HepG2 (cell line): ENCODE measurements around the gene ST6GALNAC2. TPM values are rescaled to one million over a fixed set of nuclear protein-coding genes. Genes with fewer than 3 reads are reported as not detected.

Experiments used
- ATF7 ChIP-seq, 2 experiments: fragments of 450-650 bp in 1 of 2; sonication (generic) in 1 of 2; formaldehyde crosslinking in 1 of 2; IDR thresholded peaks; 2 replicates each; pipeline versions ENCODE4 v1.4.0 to v1.6.1; 2016 to 2020; ENCODE audit warnings: antibody characterized with exemption in 1 of 2, mild to moderate bottlenecking in 1 of 2, missing genetic modification reagents in 1 of 2
- CEBPG ChIP-seq: IDR thresholded peaks from 2 replicates; pipeline ENCODE4 v1.6.1; 2016
- CREB3 ChIP-seq: sonication (generic); formaldehyde crosslinking; IDR thresholded peaks from 2 replicates; pipeline ENCODE4 v1.5.0; 2020; ENCODE audit warnings: missing genetic modification reagents
- FOXK1 ChIP-seq: sonication (generic); formaldehyde crosslinking; IDR thresholded peaks from 2 replicates; pipeline ENCODE4 v1.4.0; 2020; ENCODE audit warnings: low read depth, missing genetic modification reagents, borderline replicate concordance
- GATA4 ChIP-seq: sonication (generic); IDR thresholded peaks from 2 replicates; pipeline ENCODE4 v1.6.1; 2016; ENCODE audit warnings: antibody characterized with exemption, low read depth, borderline replicate concordance
- GPN1 ChIP-seq: sonication (generic); formaldehyde crosslinking; IDR thresholded peaks from 2 replicates; pipeline ENCODE4 v1.5.1; 2020; ENCODE audit warnings: missing genetic modification reagents, borderline replicate concordance
- IRF9 ChIP-seq: sonication (generic); formaldehyde crosslinking; IDR thresholded peaks from 2 replicates; pipeline ENCODE4 v1.8.0; 2022; ENCODE audit warnings: missing genetic modification reagents, mild to moderate bottlenecking, borderline replicate concordance
- JDP2 ChIP-seq: sonication (generic); formaldehyde crosslinking; IDR thresholded peaks from 2 replicates; pipeline ENCODE4 v1.8.1; 2022; ENCODE audit warnings: missing genetic modification reagents, borderline replicate concordance
- MED1 ChIP-seq: sonication (generic); formaldehyde crosslinking; IDR thresholded peaks from 2 replicates; pipeline ENCODE4 v1.4.0; 2020; ENCODE audit warnings: missing genetic modification reagents
- MYC ChIP-seq: sonication (generic); formaldehyde crosslinking; IDR thresholded peaks from 2 replicates; pipeline ENCODE4 v1.9.0; 2021; ENCODE audit warnings: missing genetic modification reagents, borderline replicate concordance
- NAIF1 ChIP-seq: sonication (generic); formaldehyde crosslinking; IDR thresholded peaks from 2 replicates; pipeline ENCODE4 v1.5.0; 2020; ENCODE audit warnings: mild to moderate bottlenecking, missing genetic modification reagents, borderline replicate concordance
- NFYC ChIP-seq: IDR thresholded peaks from 2 replicates; pipeline ENCODE4 v1.6.1; 2016; ENCODE audit warnings: missing genetic modification reagents, missing compliant biosample characterization
- NR2F2 ChIP-seq: IDR thresholded peaks from 2 replicates; pipeline ENCODE4 v1.6.1; 2012; ENCODE audit warnings: low read depth, inconsistent platforms, borderline replicate concordance
- ONECUT2 ChIP-seq: sonication (generic); formaldehyde crosslinking; IDR thresholded peaks from 2 replicates; pipeline ENCODE4 v1.4.0; 2020; ENCODE audit warnings: missing genetic modification reagents
- PAF1 ChIP-seq: IDR thresholded peaks from 2 replicates; pipeline ENCODE4 v1.6.1; 2016; ENCODE audit warnings: missing genetic modification reagents, missing compliant biosample characterization
- PBX3 ChIP-seq: sonication (generic); formaldehyde crosslinking; IDR thresholded peaks from 2 replicates; pipeline ENCODE4 v1.8.1; 2023; ENCODE audit warnings: missing genetic modification reagents, inconsistent platforms, borderline replicate concordance
- PLSCR1 ChIP-seq: sonication (generic); formaldehyde crosslinking; IDR thresholded peaks from 2 replicates; pipeline ENCODE4 v1.5.0; 2020; ENCODE audit warnings: missing genetic modification reagents, mild to moderate bottlenecking, borderline replicate concordance
- RBFOX2 ChIP-seq: fragments of 200-400 bp; formaldehyde crosslinking; IDR thresholded peaks from 2 replicates; pipeline ENCODE4 v1.6.1; 2017; ENCODE audit warnings: low read depth, mild to moderate bottlenecking, low read length
- SIN3A ChIP-seq: IDR thresholded peaks from 2 replicates; pipeline ENCODE4 v1.6.1; 2011; ENCODE audit warnings: low read depth, mild to moderate bottlenecking, control low read depth, low read length, borderline replicate concordance
- SRF ChIP-seq: IDR thresholded peaks from 2 replicates; pipeline ENCODE4 v1.6.1; 2011; ENCODE audit warnings: mild to moderate bottlenecking, low read depth, low read length, moderate library complexity
- YEATS4 ChIP-seq: sonication (generic); formaldehyde crosslinking; IDR thresholded peaks from 2 replicates; pipeline ENCODE4 v1.4.0; 2020; ENCODE audit warnings: missing genetic modification reagents, borderline replicate concordance
- ZMYM3 ChIP-seq: sonication (generic); formaldehyde crosslinking; IDR thresholded peaks from 2 replicates; pipeline ENCODE4 v1.5.1; 2020; ENCODE audit warnings: mild to moderate bottlenecking, missing genetic modification reagents
- ZMYM4 ChIP-seq: sonication (generic); formaldehyde crosslinking; IDR thresholded peaks from 2 replicates; pipeline ENCODE4 v1.8.1; 2023; ENCODE audit warnings: mild to moderate bottlenecking, missing genetic modification reagents
- ZNF205 ChIP-seq: IDR thresholded peaks from 2 replicates; pipeline ENCODE4 v1.6.1; 2018; ENCODE audit warnings: missing biosample characterization, missing genetic modification reagents
- ZNF44 ChIP-seq: sonication (generic); formaldehyde crosslinking; IDR thresholded peaks from 2 replicates; pipeline ENCODE4 v1.5.1; 2020; ENCODE audit warnings: mild to moderate bottlenecking, missing genetic modification reagents
- ZNF615 ChIP-seq: sonication (generic); formaldehyde crosslinking; IDR thresholded peaks from 2 replicates; pipeline ENCODE4 v1.5.0; 2020; ENCODE audit warnings: mild to moderate bottlenecking, missing genetic modification reagents, borderline replicate concordance
- ZSCAN31 ChIP-seq: sonication (generic); formaldehyde crosslinking; IDR thresholded peaks from 2 replicates; pipeline ENCODE4 v1.5.0; 2020; ENCODE audit warnings: low read depth, mild to moderate bottlenecking, missing genetic modification reagents
- polyA plus RNA-seq, 8 experiments: library from polyadenylated mRNA; depleted of rRNA in 3 of 8; stranded (reverse) in 7 of 8; unstranded in 1 of 8; fragments of >200 nt; fragmentation: Illumina TruSeq in 4 of 8; extraction: Trizol in 4 of 8; gene quantifications; 2 replicates each; pipeline versions ENCODE4 v1.2.1 to v1.2.3, GENCODE V29; 2011 to 2016; ENCODE audit warnings: low read depth in 4 of 8, missing spikeins in 1 of 8, mixed read lengths in 1 of 8; ENCODE audit not compliant: insufficient read depth in 1 of 8
- total RNA-seq, 5 experiments: library from RNA; depleted of rRNA; stranded (reverse); fragments of >200 nt; fragmentation: Illumina TruSeq; extraction: Trizol; gene quantifications; 2 replicates each; pipeline ENCODE4 v1.2.3, GENCODE V29; 2016; ENCODE audit warnings: low read depth in 1 of 5

ST6GALNAC2 gene
- total and polyA plus RNA-seq, 2 of the 13 experiments (the other 11 are each of a cell fraction or from before 2014, with no cell fraction given), result 0.12 to 0.49 TPM

GRCh38 chr17:76558198-76559095 is 27.2 kb downstream of the ST6GALNAC2 start (continued):
- TF ChIP-seq CREB3, result 0 out of 2 replicates have a peak, but pooled peaks have one; percentile 38
- TF ChIP-seq PAF1 (CRISPR knock-in tag), result 0 out of 2 replicates have a peak, but pooled peaks have one; percentile 0
- TF ChIP-seq PLSCR1, result no peak
- TF ChIP-seq MYC (CRISPR knock-in tag), result no peak
- 0 out of 2 replicates have a peak, but pooled peaks have one; percentile 70 for TF ChIP-seq PBX3 (CRISPR knock-in tag)
- 0 out of 2 replicates have a peak, but pooled peaks have one; percentile 23 for TF ChIP-seq MED1
- TF ChIP-seq ZNF615 (CRISPR knock-in tag), result no peak
- TF ChIP-seq CEBPG (CRISPR knock-in tag), result no peak
- peak; percentile 44; the same call in 1 of the 2 replicates for TF ChIP-seq SIN3A
- peak; percentile 18; the same call in 1 of the 2 replicates for TF ChIP-seq RBFOX2
- no peak for TF ChIP-seq GPN1 (CRISPR knock-in tag)
- TF ChIP-seq ONECUT2 (CRISPR knock-in tag), result no peak
- no peak for TF ChIP-seq NFYC (CRISPR knock-in tag)
- TF ChIP-seq GATA4, result no peak
- peak; percentile 3; the same call in 1 of the 2 replicates for TF ChIP-seq ZNF44 (CRISPR knock-in tag)
- TF ChIP-seq SRF, result no peak
- TF ChIP-seq IRF9 (CRISPR knock-in tag), result no peak
- no peak for TF ChIP-seq JDP2 (CRISPR knock-in tag)
- no peak for TF ChIP-seq ZSCAN31 (CRISPR knock-in tag)
- no peak for TF ChIP-seq NAIF1 (CRISPR knock-in tag)
- no peak for TF ChIP-seq ZMYM4 (CRISPR knock-in tag)
- TF ChIP-seq FOXK1 (CRISPR knock-in tag), result no peak
- TF ChIP-seq ZMYM3, result no peak
- no peak for TF ChIP-seq ZNF205 (CRISPR knock-in tag)
- TF ChIP-seq ATF7 (IDR thresholded peaks at IDR 0.05), result no peak
- TF ChIP-seq ATF7 (CRISPR knock-in tag; IDR thresholded peaks at IDR 0.05), result no peak
- TF ChIP-seq YEATS4 (CRISPR knock-in tag), result no peak
- TF ChIP-seq NR2F2, result no peak
